Measurements from ENCODE around the gene SH3BGR.

SH3BGR gene

DNA sequence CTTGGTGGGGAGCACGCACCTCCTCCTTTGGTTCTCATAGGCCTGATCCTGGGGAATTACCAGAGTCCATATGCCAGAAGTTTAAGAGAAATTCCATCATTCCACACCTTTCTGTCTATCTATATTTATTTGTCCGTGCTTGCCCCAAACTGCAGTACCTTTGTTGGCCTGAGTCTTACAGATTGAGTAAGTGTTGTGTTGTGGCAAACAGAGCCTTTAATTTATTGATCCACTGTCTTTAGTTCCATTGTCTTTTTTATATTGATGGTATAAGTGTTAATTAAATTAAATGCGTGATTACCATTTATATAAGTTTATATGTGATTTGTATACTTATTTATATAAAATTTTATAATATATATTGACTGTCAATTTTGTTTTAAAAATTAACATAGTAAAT is 4.9 kb downstream of the SH3BGR start:
- DNase-seq (ENCODE audit: low read depth), result no peak

DNA sequence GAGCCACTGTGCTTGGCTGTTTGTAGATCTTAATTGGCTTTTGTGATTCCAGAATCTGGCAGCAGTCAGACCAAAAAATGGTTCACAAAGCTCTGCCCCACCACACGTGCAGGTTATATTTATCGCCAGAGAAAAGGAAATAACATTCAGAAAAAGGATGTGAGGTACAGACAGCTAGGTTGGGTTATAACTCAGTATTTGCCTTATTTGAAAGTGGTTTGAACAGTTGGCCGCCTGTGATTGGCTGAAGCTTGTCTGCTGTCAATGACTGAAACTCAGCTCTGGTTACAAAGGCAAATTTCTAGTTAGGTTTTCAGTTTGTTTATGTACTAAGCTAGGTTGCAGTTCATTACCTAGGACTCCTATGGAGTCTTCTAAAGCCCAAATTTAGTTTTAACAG is 9.6 kb downstream of the SH3BGR start:
- DNase-seq (ENCODE audit: low read depth), result no peak

DNA sequence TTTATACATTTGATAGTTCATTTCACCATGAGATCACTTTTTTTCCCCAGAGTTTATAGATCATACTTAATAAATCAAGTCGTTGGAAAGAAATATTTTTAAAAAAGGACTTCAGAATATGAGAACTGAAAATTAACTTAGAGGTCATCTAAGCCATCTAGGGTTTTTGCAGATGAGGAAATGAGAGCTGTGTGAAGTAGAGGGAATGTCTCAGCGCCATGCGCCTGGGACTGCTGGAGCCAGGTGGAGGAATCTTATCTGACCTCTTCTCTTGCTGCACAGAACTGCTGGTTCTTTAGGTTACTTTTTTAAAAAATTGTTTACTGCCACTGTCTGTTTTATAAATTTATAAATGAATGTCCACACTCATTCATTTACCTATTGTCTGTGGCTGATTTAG is 11.5 kb downstream of the SH3BGR start:
- no peak for DNase-seq (ENCODE audit: low read depth)

DNA sequence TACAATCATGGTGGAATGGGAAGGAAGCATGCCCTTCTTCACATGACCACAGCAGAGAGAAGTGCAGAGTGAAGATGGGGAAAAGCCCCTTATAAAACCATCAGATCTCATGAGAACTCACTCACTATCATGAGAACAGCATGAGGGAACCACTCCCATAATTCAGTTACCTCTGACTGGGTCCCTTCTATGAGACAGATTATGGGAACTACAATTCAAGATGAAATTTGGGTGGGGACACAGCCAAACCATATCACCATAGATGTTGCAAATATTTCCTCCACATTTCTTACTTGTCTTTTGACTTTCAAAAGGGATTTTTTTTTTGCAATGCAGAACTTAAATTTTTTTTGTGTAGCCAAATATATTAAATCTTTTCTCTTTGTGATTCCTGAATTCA is 14.8 kb downstream of the SH3BGR start:
- no peak for DNase-seq (ENCODE audit: low read depth)

DNA sequence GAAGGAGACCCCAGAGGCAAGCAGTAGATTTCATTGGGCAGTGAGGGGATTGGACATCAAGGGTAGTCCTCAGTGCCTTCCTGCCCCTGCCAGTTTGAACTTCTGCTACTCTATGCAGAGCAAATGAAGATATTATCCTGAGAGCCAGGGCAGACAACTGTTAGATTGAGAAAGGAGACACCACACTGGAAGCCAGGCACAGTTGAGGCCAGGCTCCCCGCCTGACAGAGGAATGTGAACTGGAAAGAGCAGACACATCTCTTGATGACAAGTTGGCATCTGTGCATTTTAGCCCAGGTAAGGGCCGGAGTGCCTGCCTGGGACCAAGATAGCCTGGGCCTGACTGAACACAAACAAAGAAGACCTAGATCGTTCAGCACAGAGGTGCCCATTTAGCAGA is 16.0 kb downstream of the SH3BGR start:
- no peak for DNase-seq (ENCODE audit: low read depth)

DNA sequence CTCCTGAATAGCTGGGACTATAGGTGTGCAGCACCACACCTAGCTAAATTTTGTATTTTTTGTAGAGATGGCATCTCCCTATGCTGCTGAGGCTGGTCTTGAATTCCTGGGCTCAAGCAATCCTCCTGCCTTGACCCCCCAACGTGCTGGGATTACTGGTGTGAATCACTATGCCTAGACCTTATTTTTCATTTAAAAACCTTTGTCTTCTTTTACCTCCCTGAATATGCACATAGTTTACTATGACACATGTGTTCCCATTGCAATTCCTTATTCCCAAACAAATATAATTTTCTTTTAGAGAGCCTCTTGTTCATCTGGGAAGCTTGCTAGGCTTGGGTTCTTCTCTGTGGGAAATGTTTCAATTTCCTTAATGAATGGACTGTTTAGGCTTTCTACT is 16.8 kb downstream of the SH3BGR start:
- DNase-seq (ENCODE audit: low read depth), result no peak

DNA sequence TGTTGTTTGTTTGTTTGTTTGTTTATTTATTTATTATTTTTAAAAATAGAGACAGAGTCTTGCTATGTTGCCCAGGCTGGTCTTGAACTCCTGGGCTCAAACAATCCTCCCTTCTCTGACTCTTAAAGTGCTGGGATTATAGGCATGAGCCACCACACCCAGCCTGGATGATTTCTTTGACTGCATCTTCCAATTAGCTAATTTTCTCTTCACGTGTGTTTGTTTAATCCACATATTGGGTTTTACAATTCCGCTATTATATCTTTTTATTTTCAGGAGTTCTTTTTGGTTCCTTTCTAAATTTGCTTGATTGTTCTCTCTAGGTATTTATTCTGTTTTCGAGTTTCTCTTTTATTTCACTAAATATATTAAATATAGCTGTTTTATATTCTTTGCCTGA is 19.8 kb downstream of the SH3BGR start:
- DNase-seq (ENCODE audit: low read depth), result no peak

DNA sequence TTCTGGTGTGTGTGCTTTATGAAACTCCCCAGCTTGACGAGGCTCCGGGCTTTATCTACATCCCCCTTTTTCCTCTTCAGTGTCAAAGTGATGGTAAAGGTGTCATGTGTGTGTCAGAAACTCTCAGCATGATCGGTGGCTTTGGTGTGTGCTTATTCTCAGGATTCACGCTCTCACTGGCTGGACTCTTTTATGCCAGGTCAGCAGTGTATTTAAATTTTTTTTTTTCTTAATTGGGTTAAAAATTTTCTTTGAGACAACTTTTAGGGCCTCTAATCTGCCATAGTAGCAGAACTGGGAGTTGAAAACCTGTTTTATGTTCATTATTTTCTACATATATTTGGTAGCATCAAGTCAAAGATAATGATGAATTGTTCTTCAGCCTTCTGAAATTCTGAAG is 21.0 kb downstream of the SH3BGR start:
- DNase-seq (ENCODE audit: low read depth), result no peak

DNA sequence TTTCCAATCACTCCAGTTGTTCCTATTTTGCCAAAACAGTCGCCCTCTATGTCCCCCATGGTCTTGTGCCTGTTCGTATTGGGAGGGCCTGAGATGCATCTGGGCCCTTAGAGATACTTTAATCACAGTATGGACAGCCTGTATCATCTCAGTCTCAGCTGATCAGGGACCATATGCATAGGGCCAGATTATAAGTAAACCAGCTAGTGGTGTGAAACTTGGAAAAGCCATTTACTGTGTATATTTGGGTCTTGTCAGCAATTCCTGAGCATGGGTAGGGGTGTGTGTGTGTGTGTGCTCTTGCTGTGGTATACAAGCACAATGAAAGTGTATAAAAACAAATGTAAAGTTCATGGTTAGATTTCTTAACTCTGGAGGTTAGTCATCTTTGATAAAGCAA is 22.8 kb downstream of the SH3BGR start:
- no peak for DNase-seq (ENCODE audit: low read depth)

DNA sequence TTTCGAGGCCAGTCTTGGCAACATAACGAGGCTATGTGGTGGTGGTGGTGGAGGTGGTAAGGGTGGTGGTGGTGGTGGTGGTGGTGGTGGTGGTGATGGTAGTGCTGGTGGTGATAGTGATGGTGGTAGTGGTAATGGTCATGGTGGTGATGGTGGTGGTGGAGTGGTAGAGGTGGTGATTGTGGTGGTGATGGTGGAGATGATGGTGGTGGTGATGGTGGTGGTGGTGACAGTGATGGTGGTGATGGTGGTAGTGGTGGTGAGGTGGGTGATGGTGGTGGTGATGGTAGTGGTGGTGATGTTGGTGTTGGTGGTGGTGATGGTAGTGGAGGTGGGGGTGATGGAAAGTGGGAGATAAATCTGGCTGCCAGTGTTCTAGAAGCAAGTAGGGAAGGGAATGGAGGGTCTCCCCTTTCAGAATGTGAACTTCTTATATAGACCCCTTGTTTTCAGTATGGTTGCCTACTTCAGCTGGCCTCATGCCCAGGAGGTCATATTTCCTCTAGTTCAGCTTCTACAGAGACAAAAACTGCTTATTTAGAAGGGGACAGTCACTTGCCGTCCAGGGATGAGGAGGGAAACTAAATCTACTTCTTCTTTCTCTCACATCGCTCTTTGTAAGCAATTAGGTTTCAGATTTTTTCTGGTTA is 27.5 kb downstream of the SH3BGR start:
- no peak for DNase-seq (ENCODE audit: low read depth)

DNA sequence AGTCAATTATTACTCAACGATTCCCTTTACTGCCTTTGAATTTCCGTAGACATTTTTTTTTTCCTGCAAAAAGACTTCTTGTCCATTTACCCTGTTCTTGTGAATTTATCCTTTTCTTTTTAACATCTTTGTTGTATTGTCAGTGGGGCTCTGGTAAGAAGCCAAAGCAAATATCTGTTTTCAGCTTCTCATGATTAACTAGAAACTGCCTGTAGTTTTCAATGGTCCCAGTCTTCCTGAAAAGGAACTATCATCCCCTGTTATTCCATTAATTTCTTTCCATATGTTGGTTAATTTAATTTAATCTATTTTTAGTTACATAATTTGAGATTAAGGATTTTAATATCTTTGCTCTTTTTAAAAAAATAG is 28.0 kb downstream of the SH3BGR start:
- no peak for DNase-seq (ENCODE audit: low read depth)

DNA sequence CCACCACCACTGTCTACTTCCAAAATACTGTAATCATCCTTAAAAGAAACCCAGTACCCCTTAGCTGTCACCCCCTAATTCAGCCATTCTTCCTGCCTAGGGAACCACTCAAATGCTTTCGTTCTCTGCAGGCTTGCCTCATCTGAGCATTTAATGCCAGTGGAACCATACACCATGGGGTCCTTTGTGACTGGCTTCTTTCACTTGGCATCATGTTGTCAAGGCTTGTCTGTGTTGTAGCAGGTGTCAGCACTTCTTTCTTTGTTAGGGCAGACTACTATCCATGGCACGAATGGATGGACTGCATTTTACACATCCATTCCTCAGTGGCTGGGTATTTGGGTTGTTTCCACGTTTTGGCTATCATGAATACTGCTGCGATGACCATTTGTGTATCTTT is 28.5 kb downstream of the SH3BGR start:
- DNase-seq (ENCODE audit: low read depth), result no peak

DNA sequence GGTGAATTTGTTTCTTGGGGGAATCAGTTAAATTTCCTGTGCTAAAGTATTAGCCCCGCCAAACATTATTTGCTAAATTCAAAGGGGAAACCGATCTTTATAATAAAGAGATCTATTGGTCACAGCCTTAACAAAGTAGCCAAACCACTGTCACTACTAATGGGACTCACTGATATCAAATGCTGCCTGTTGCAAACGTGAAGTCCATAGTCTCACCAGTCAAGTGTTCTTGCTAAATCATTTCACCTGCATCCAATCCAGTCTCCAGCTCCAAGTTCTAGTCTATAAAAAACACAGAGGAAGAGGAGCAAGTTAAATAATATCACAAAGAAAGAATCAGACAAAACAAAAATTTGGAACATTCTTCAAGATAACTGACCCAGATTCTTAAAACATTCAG is 30.1 kb downstream of the SH3BGR start:
- DNase-seq (ENCODE audit: low read depth), result no peak

DNA sequence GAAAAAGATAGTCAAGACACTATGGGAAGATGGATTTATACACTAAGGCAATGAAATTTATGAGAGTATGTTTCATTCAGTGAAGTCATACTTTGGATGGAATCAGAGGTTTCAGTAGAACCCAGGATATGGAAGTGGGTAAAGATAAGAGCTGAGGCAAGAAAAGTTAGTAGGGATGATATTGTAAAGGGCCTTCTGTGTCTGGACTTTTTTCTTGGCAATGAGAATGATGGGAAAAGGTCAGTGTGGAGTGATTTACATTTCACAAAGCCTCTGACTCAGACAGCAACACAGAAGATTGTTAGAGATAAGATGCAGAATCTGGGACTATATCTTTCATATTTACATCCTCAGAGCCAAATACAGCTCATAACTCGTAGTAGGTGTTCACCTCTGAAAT is 32.1 kb downstream of the SH3BGR start:
- no peak for DNase-seq (ENCODE audit: low read depth)

DNA sequence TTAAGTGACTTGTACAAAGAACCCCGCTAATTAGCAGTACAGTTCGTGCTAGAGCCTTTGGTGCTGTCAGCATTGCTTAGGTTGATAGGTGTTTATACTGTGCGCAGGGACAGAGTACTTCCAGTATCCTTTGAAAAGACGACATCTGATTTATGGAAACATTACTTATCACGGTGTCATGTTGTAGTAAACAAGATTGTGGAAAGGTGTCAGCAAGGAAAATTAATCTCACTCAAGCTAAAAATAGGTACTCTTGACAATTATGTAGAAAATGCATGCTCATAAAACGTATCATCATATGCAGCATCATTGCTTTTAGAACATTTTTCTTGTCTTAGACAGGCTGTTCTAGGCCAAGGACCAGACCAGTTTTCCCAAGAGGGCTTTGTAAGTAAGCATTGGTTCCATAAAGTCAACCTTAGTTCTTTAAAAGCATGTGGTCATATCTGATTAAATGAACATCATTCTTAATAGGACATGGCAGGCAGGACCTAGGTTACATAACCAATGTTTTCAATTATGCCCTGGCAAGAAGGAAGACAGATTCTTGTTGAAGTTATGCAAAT is 33.0 kb downstream of the SH3BGR start:
- DNase-seq (ENCODE audit: low read depth), result no peak

DNA sequence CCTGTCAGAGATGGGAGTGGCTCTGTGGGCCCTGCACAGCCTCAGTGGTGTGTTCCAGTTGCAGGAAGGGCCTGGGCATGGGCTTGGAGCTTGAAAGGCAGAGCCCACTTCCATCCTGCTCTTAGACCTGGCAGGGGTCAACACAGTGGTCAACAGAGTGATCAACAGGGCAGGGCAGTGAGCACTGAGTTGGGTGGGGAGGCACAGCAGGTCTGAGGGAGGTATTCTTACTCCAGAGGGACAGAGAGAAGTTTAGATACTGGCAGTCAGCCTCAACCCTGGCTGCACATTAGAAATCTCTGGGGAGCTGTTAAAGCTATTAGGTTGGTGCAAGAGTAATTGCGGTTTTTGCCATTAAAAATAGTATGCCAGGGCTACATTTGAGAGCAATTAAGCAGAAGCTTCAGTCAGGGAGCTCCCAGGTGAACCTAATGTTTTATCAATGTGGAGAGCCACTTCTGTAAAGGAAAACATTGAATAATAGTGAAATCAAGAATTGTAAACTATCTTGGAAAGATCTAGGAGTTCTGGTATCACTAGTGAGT is 37.7 kb downstream of the SH3BGR start:
- no peak for DNase-seq (ENCODE audit: low read depth)

DNA sequence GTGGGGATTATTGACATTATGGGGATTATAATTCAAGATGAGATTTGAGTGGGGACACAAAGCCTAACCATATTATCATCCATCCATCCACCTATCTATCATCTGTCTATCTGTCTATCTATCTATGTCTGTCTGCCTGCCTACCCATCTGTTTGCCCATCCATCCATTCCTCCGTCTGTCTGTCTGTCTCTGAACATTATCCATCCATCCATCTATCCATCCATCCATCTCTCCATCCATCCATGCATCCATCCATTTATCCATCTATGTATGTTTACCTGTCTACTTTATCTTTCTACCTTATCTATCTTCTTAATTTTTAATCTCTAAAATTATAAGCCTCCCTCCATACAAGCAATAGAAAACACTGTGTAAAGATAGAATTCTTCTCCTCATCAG is 47.4 kb downstream of the SH3BGR start:
- DNase-seq (ENCODE audit: low read depth), result no peak

DNA sequence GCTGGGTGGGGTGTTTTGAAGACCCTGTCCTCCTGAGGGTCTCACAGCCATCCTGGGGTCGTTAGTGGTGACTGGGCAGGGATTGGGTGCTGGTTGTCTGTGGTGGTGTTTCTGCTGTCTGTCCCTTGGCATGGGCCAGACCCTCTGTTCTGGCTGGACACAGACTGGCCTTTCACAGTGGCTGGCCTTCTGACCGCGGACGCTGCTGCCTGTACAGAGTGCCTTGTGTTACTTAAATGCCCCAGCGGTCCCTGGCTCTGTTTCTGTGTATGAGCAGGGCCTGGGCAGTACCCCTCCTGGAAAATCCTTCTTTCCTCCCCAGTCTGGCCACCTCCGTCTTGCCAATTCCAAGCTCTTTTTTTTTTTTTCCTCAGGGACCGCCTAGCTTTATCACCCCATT is 50.9 kb downstream of the SH3BGR start:
- no peak for DNase-seq (ENCODE audit: low read depth)

DNA sequence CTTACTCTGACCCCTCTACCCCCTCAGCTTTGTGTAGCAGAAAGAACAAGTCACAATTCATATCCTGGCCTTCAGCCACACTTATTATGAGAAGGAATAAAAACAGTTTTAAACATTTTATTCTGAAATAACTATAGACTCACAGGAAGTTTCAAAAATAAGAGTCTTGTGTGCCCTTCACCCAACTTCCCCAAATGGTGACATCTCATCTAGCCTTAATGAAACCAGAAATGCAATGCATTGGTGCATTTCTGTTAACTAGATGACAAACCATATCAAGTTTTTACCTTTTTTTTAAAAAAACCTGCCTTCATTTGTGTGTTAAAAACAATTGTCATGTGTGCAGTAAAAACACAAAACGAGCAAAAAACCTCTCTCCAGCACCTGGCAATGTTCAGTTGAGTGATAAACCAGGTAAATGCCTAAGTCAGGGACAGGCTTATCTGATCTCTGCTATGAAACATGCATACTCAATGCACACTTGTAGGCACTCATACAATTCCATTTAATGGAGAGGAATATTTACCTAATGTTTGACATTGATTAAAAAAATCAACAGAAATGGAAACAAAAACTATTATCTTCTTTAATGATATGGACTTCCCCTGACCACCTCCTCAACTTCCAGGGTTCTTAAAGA is 51.5 kb downstream of the SH3BGR start:
- DNase-seq (ENCODE audit: low read depth), result no peak

DNA sequence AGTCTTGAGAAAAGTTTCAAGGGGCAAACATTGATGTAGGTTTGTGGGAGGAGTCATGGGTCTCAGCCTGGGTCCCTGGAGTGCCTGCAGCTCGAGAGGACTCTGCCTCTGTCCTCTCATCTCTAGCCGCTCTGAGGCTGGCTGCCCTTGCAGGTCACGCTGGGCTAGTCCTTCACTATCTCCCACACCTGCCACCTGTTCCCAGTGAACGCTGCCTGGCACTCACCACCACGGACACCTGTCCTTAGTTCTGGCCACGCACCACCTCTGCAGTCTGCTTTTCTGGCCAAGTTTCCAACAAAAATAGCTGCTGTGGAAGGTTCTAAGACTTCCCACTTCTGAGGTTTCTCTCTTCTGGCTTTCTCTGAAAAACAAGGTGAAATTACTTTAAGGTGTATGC is 52.5 kb downstream of the SH3BGR start:
- DNase-seq (ENCODE audit: low read depth), result no peak

DNA sequence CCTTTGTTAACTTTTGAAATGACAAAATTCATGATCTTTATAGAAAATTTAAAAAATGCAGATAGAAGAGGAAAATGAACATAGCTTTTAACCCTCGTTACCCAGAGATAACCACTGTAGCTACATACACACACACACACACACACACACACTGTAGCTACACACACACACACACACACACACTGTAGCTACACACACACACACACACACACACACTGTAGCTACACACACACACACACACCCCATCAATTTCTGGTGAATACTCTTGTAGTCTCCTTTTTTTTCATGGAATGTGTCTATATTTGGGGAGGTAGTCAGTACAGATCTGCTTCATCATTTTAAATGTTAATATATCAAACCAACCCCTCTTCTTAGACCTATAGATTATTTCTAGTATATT is 58.5 kb downstream of the SH3BGR start:
- DNase-seq (ENCODE audit: low read depth), result no peak

DNA sequence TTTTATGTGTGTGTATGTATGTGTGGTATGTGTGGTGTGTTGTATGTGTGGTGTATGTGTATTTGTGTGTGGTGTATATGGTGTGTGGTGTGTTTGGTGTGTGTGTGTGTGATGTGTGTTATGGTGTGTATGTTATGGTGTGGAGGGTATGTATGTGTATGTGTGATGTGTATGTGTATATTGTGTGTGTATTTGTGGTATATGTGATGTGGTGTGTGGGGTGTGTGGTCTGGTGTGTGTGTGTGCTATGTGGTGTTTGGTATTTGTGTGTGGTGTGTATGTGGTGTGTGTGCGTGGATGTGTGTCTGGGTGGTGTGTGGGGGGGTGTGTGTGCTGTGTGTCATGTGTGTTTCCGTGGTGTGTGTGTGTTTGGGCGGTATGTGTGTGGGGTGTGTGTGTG is 59.3 kb downstream of the SH3BGR start:
- DNase-seq (ENCODE audit: low read depth), result no peak

DNA sequence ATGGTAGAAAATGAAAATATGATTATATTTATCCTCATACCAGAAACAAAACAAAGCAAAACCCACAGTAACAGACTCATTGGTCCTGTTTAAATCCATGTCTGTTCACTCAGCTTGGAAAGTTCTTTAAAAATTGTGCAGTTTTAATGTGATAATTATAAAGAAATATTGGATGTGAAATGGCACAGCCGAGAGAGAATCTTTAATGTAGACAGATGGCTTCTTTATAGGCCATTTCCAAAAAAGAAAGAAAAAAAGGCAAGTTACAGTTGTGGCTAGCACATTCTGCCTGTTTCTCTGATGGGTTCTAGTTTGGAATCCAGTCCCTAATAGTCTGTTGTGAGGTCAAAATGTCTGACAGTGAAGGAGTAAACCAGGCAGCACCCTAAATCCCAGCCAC is 62.0 kb downstream of the SH3BGR start:
- DNase-seq (ENCODE audit: low read depth), result no peak
